ENCODE data around the gene ARHGAP26.

ARHGAP26 gene

GRCh38 chr5:142900927-142901326 is 130.8 kb downstream of the ARHGAP26 start:
- Histone ChIP-seq H3K9ac (ENCODE audit: low read length) (no peak overlapping the region), H2AFZ (ENCODE audit: low read length) (no peak overlapping the region), H3K79me2 (ENCODE audit: insufficient read depth, low read length) (no peaks in the 10 kb centered on the region), H3F3A (ENCODE audit: insufficient read depth, low read length) (no peaks in the 10 kb centered on the region), H3K27me3 (ENCODE audit: insufficient read depth, low read length) (no peaks in the 10 kb centered on the region), H3K4me1 (ENCODE audit: insufficient read depth, low read length, severe bottlenecking) (no peaks in the 10 kb centered on the region), H3K9me2 (ENCODE audit: low read depth, low read length) (no peaks in the 10 kb centered on the region), H3K36me3 (ENCODE audit: insufficient read depth, low read length) (no peaks in the 10 kb centered on the region), H3K27ac (ENCODE audit: low read depth, low read length, poor library complexity, severe bottlenecking) (no peak overlapping the region), H3K4me2 (ENCODE audit: low read length) (no peak overlapping the region), H3K4me3 (ENCODE audit: low read depth, low read length, poor library complexity, severe bottlenecking) (no peak overlapping the region), H4K20me1 (ENCODE audit: insufficient read depth, low read length) (no peaks in the 10 kb centered on the region), H3K9me3 (ENCODE audit: low read length) (no peaks in the 10 kb centered on the region)
- no peak for TF ChIP-seq EZH2 (IDR thresholded peaks at IDR 0.05; ENCODE audit: borderline replicate concordance, low read length)
- TF ChIP-seq CTCF (IDR thresholded peaks at IDR 0.05; ENCODE audit: low read length) = no peak

- Histone ChIP-seq H3K79me2 (ENCODE audit: insufficient read depth, low read length) (no peaks in the 10 kb centered on the region), H3K36me3 (ENCODE audit: insufficient read depth, low read length) (no peaks in the 10 kb centered on the region), H3K27me3 (ENCODE audit: insufficient read depth, low read length) (no peaks in the 10 kb centered on the region), H3K27ac (ENCODE audit: low read depth, low read length, poor library complexity, severe bottlenecking) (no peak overlapping the region), H3K4me3 (ENCODE audit: low read depth, low read length, poor library complexity, severe bottlenecking) (no peak overlapping the region), H3K4me1 (ENCODE audit: insufficient read depth, low read length, severe bottlenecking) (no peaks in the 10 kb centered on the region), H3K9ac (ENCODE audit: low read length) (no peak overlapping the region), H3K9me3 (ENCODE audit: low read length) (no peaks in the 10 kb centered on the region), H3F3A (ENCODE audit: insufficient read depth, low read length) (no peaks in the 10 kb centered on the region), H3K4me2 (ENCODE audit: low read length) (no peak overlapping the region), H3K9me2 (ENCODE audit: low read depth, low read length) (no peaks in the 10 kb centered on the region), H4K20me1 (ENCODE audit: insufficient read depth, low read length) (no peaks in the 10 kb centered on the region), H2AFZ (ENCODE audit: low read length) (no peak overlapping the region)
- TF ChIP-seq CTCF (IDR thresholded peaks at IDR 0.05; ENCODE audit: low read length) (no peak), EZH2 (IDR thresholded peaks at IDR 0.05; ENCODE audit: borderline replicate concordance, low read length) (no peak)
Observed at GRCh38 chr5:142901476-142902185, 131.5 kb downstream of the ARHGAP26 start.

GRCh38 chr5:142902186-142902965 is 132.2 kb downstream of the ARHGAP26 start:
- Histone ChIP-seq H3K27ac (ENCODE audit: low read depth, low read length, poor library complexity, severe bottlenecking) (no peak overlapping the region), H3K9me2 (ENCODE audit: low read depth, low read length) (no peaks in the 10 kb centered on the region), H4K20me1 (ENCODE audit: insufficient read depth, low read length) (no peaks in the 10 kb centered on the region), H3K79me2 (ENCODE audit: insufficient read depth, low read length) (no peaks in the 10 kb centered on the region), H3K4me2 (ENCODE audit: low read length) (no peak overlapping the region), H3K9me3 (ENCODE audit: low read length) (no peaks in the 10 kb centered on the region), H3K36me3 (ENCODE audit: insufficient read depth, low read length) (no peaks in the 10 kb centered on the region), H3K27me3 (ENCODE audit: insufficient read depth, low read length) (no peaks in the 10 kb centered on the region), H3K9ac (ENCODE audit: low read length) (no peak overlapping the region), H3F3A (ENCODE audit: insufficient read depth, low read length) (no peaks in the 10 kb centered on the region), H3K4me3 (ENCODE audit: low read depth, low read length, poor library complexity, severe bottlenecking) (no peak overlapping the region), H3K4me1 (ENCODE audit: insufficient read depth, low read length, severe bottlenecking) (no peaks in the 10 kb centered on the region), H2AFZ (ENCODE audit: low read length) (no peak overlapping the region)
- no peak for TF ChIP-seq CTCF (IDR thresholded peaks at IDR 0.05; ENCODE audit: low read length)
- TF ChIP-seq EZH2 (IDR thresholded peaks at IDR 0.05; ENCODE audit: borderline replicate concordance, low read length) = no peak
